ENCODE measurements around the gene ERCC1. TPM values are rescaled to one million over a fixed set of nuclear protein-coding genes. Genes with fewer than 3 reads are reported as not detected.

The ERCC1 gene
- total and polyA plus RNA-seq, 4 donors, result 45.3 to 98.1 (median 89.9) TPM

- DNase-seq (ENCODE audit: low read depth in 4 of 6, low spot score in 6 of 6), result no peak
- H3K36me3 ChIP-seq (ENCODE audit: control insufficient read depth, insufficient read depth, low read length), result no peaks in the 10 kb centered on the region
- H3K27me3 ChIP-seq (ENCODE audit: control insufficient read depth, insufficient read depth, low read length), result peaks cover 2% of the 10 kb centered on the region
- no peak overlapping the region for H3K27ac ChIP-seq (ENCODE audit: low read depth, low read length)
- 86% methylated on average over 4 of the region's 7 CpGs for WGBS (ENCODE audit: insufficient coverage)
- peaks cover 34% of the 10 kb centered on the region for H3K4me1 ChIP-seq (ENCODE audit: control insufficient read depth, insufficient read depth, low read length)
- no peak overlapping the region for H3K4me3 ChIP-seq (ENCODE audit: low read depth, low read length)
- H3K9me3 ChIP-seq (ENCODE audit: control insufficient read depth, insufficient read depth, low read length), result no peaks in the 10 kb centered on the region
Observed at GRCh38 chr19:45446944-45447343, 23.2 kb upstream of the ERCC1 start.

DNA sequence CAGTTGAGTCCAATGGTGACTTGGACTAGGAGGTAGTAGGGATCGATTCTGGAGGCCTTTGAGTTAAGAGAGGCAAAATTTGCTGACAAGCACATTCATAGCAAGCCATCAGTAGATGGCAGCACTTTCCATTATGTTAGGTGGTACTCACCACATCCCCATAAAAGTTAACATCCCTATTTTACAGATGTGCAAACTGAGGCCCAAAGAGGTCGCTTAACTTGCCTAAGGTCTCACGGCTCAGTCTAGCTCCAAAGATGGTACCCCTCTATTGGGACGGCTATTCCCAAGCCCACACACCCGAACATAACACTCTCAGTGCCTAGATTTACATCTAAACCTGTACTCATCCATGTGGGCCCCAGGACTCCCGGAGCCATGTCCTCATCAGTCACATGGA lies 22.6 kb upstream of the ERCC1 start:
- Histone ChIP-seq H3K36me3 (ENCODE audit: control insufficient read depth, insufficient read depth, low read length) (no peaks in the 10 kb centered on the region), H3K27me3 (ENCODE audit: control insufficient read depth, insufficient read depth, low read length) (peaks cover 2% of the 10 kb centered on the region), H3K4me1 (ENCODE audit: control insufficient read depth, insufficient read depth, low read length) (peaks cover 33% of the 10 kb centered on the region), H3K4me3 (ENCODE audit: low read depth, low read length) (no peak overlapping the region), H3K9me3 (ENCODE audit: control insufficient read depth, insufficient read depth, low read length) (no peaks in the 10 kb centered on the region), H3K27ac (ENCODE audit: low read depth, low read length) (no peak overlapping the region)
- peak in 2 of 6 donors; percentile 10 to 31 for DNase-seq (ENCODE audit: low read depth in 4 of 6, low spot score in 6 of 6)
- WGBS (ENCODE audit: insufficient coverage), result 92% methylated on average over 5 of the region's 6 CpGs

DNA sequence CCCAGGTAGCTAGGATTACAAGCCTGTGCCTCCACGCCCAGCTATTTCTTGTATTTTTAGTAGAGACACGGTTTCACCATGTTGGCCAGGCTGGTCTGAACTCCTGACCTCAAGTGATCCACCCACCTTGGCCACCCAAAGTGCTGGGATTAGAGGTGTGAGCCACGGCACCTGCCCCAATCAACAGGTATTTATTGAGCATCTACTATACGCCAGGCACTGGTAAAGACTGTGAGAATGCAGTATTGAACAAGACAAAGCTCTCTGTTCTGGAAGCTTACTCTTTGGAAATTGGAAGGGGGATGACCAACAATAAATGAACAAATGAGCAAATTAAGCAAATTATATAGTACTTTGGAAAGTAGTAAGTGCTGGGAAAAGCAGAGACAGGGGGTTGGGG lies 21.4 kb upstream of the ERCC1 start:
- H3K4me1 ChIP-seq (ENCODE audit: control insufficient read depth, insufficient read depth, low read length), result peaks cover 31% of the 10 kb centered on the region
- WGBS (ENCODE audit: insufficient coverage), result 90% methylated on average over 4 of the region's 4 CpGs
- H3K9me3 ChIP-seq (ENCODE audit: control insufficient read depth, insufficient read depth, low read length), result no peaks in the 10 kb centered on the region
- H3K4me3 ChIP-seq (ENCODE audit: low read depth, low read length), result no peak overlapping the region
- H3K27ac ChIP-seq (ENCODE audit: low read depth, low read length), result no peak overlapping the region
- no peak for DNase-seq (ENCODE audit: low read depth in 4 of 6, low spot score in 6 of 6)
- peaks cover 2% of the 10 kb centered on the region for H3K27me3 ChIP-seq (ENCODE audit: control insufficient read depth, insufficient read depth, low read length)
- H3K36me3 ChIP-seq (ENCODE audit: control insufficient read depth, insufficient read depth, low read length), result no peaks in the 10 kb centered on the region

- no peaks in the 10 kb centered on the region for H3K36me3 ChIP-seq (ENCODE audit: control insufficient read depth, insufficient read depth, low read length)
- DNase-seq (ENCODE audit: low read depth in 4 of 6, low spot score in 6 of 6), result peak in 2 of 6 donors; percentile 70 to 92
- H3K9me3 ChIP-seq (ENCODE audit: control insufficient read depth, insufficient read depth, low read length), result no peaks in the 10 kb centered on the region
- peak overlapping the region; percentile 39 for H3K4me3 ChIP-seq (ENCODE audit: low read depth, low read length)
- WGBS (ENCODE audit: insufficient coverage), result 7% methylated on average over 35 of the region's 47 CpGs
- peaks cover 2% of the 10 kb centered on the region for H3K27me3 ChIP-seq (ENCODE audit: control insufficient read depth, insufficient read depth, low read length)
- H3K27ac ChIP-seq (ENCODE audit: low read depth, low read length), result peak overlapping the region; percentile 91
- H3K4me1 ChIP-seq (ENCODE audit: control insufficient read depth, insufficient read depth, low read length), result peaks cover 32% of the 10 kb centered on the region
Observed at GRCh38 chr19:45444318-45445041, 20.8 kb upstream of the ERCC1 start.

GRCh38 chr19:45443462-45444317 lies 20.0 kb upstream of the ERCC1 start:
- H3K27ac ChIP-seq (ENCODE audit: low read depth, low read length), result peak overlapping the region; percentile 79
- peak overlapping the region; percentile 62 for H3K4me3 ChIP-seq (ENCODE audit: low read depth, low read length)
- no peaks in the 10 kb centered on the region for H3K9me3 ChIP-seq (ENCODE audit: control insufficient read depth, insufficient read depth, low read length)
- H3K4me1 ChIP-seq (ENCODE audit: control insufficient read depth, insufficient read depth, low read length), result peaks cover 32% of the 10 kb centered on the region
- peak in 2 of 6 donors; percentile 76 to 89 for DNase-seq (ENCODE audit: low read depth in 4 of 6, low spot score in 6 of 6)
- peaks cover 2% of the 10 kb centered on the region for H3K27me3 ChIP-seq (ENCODE audit: control insufficient read depth, insufficient read depth, low read length)
- 1% methylated on average over 45 of the region's 49 CpGs for WGBS (ENCODE audit: insufficient coverage)
- no peaks in the 10 kb centered on the region for H3K36me3 ChIP-seq (ENCODE audit: control insufficient read depth, insufficient read depth, low read length)

- WGBS (ENCODE audit: insufficient coverage), result 16% methylated on average over 13 of the region's 15 CpGs
- DNase-seq (ENCODE audit: low read depth in 4 of 6, low spot score in 6 of 6), result peak in 2 of 6 donors; percentile 31 to 41
- peak overlapping the region; percentile 79 for H3K27ac ChIP-seq (ENCODE audit: low read depth, low read length)
Observed at GRCh38 chr19:45442778-45443461, 19.2 kb upstream of the ERCC1 start.

GRCh38 chr19:45442408-45442777 lies 18.7 kb upstream of the ERCC1 start:
- peaks cover 32% of the 10 kb centered on the region for H3K4me1 ChIP-seq (ENCODE audit: control insufficient read depth, insufficient read depth, low read length)
- 92% methylated on average over 2 of the region's 2 CpGs for WGBS (ENCODE audit: insufficient coverage)
- H3K27me3 ChIP-seq (ENCODE audit: control insufficient read depth, insufficient read depth, low read length), result peaks cover 2% of the 10 kb centered on the region
- no peak for DNase-seq (ENCODE audit: low read depth in 4 of 6, low spot score in 6 of 6)
- H3K9me3 ChIP-seq (ENCODE audit: control insufficient read depth, insufficient read depth, low read length), result no peaks in the 10 kb centered on the region
- H3K4me3 ChIP-seq (ENCODE audit: low read depth, low read length), result no peak overlapping the region
- no peaks in the 10 kb centered on the region for H3K36me3 ChIP-seq (ENCODE audit: control insufficient read depth, insufficient read depth, low read length)
- H3K27ac ChIP-seq (ENCODE audit: low read depth, low read length), result no peak overlapping the region

More at GRCh38 chr19:45442778-45443461, 19.2 kb upstream of the ERCC1 start:
- peaks cover 2% of the 10 kb centered on the region for H3K27me3 ChIP-seq (ENCODE audit: control insufficient read depth, insufficient read depth, low read length)
- peaks cover 32% of the 10 kb centered on the region for H3K4me1 ChIP-seq (ENCODE audit: control insufficient read depth, insufficient read depth, low read length)
- peak overlapping the region; percentile 62 for H3K4me3 ChIP-seq (ENCODE audit: low read depth, low read length)
- H3K9me3 ChIP-seq (ENCODE audit: control insufficient read depth, insufficient read depth, low read length), result no peaks in the 10 kb centered on the region
- no peaks in the 10 kb centered on the region for H3K36me3 ChIP-seq (ENCODE audit: control insufficient read depth, insufficient read depth, low read length)

GRCh38 chr19:45440873-45441654 lies 17.3 kb upstream of the ERCC1 start:
- peak in 1 of 6 donors; percentile 24 for DNase-seq (ENCODE audit: low read depth in 4 of 6, low spot score in 6 of 6)
- WGBS (ENCODE audit: insufficient coverage), result 98% methylated on average over 5 of the region's 9 CpGs
- Histone ChIP-seq H3K27me3 (ENCODE audit: control insufficient read depth, insufficient read depth, low read length) (peaks cover 2% of the 10 kb centered on the region), H3K36me3 (ENCODE audit: control insufficient read depth, insufficient read depth, low read length) (no peaks in the 10 kb centered on the region), H3K9me3 (ENCODE audit: control insufficient read depth, insufficient read depth, low read length) (no peaks in the 10 kb centered on the region), H3K27ac (ENCODE audit: low read depth, low read length) (no peak overlapping the region), H3K4me3 (ENCODE audit: low read depth, low read length) (no peak overlapping the region), H3K4me1 (ENCODE audit: control insufficient read depth, insufficient read depth, low read length) (peaks cover 32% of the 10 kb centered on the region)

DNA sequence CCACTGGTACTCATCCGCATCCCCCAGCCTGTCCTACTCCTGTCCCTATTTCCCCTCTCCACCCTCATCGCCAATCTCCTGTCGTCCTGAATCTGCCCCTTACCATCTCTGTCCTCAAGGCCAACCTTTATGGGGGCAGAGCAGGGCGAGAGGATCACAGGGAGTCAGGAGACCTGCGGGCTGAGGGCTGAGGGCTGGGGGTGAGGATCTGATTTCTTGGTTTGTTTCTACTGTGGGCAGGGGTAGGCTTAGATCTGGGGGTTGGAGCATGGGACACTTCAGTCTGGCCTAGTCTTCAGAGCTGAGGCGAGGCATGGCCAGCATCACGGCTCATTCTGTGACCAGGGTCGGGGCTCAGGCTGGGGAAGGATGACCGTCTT lies 16.5 kb upstream of the ERCC1 start:
- peaks cover 32% of the 10 kb centered on the region for H3K4me1 ChIP-seq (ENCODE audit: control insufficient read depth, insufficient read depth, low read length)
- peak overlapping the region; percentile 35 for H3K27ac ChIP-seq (ENCODE audit: low read depth, low read length)
- WGBS (ENCODE audit: insufficient coverage), result 77% methylated on average over 5 of the region's 9 CpGs
- H3K4me3 ChIP-seq (ENCODE audit: low read depth, low read length), result peak overlapping the region; percentile 41
- peak in 1 of 6 donors; percentile 23 for DNase-seq (ENCODE audit: low read depth in 4 of 6, low spot score in 6 of 6)
- H3K36me3 ChIP-seq (ENCODE audit: control insufficient read depth, insufficient read depth, low read length), result no peaks in the 10 kb centered on the region
- H3K27me3 ChIP-seq (ENCODE audit: control insufficient read depth, insufficient read depth, low read length), result peaks cover 2% of the 10 kb centered on the region
- H3K9me3 ChIP-seq (ENCODE audit: control insufficient read depth, insufficient read depth, low read length), result no peaks in the 10 kb centered on the region

Data from spinal cord (tissue), 10 donors.